NCI-H524 (cell line): ENCODE results near the gene AIG1.
"Not testable (repeated sequence)": the region's sequence is repeated elsewhere in the genome, so short reads cannot be mapped to it uniquely, and the experiment has no call there.

Source experiments
- DNase-seq, 2 experiments: peaks; one replicate each; lab custom pipeline; 2025; lab: John Stamatoyannopoulos, UW

Gene AIG1

DNA sequence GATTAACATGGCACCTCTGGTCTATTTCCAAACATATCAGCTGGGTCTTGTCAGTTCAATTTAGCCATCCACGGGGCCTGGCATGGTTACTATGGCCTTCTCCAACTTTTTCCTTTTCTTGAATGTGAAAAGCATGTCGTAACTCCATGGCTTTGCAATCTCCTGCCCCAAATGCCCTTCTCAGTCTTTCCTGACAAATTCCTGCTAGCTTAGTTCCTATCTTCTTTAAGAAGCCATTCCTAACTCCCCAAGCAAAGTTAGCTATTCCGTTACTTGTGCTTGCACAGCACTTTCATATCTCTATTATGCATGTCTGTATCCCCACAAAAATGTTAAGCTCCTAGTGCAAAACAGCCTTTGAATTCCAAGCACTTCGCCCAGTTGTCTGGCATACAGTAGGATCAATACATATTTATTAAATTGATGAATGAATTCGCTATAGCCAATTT is 105.6 kb downstream of the AIG1 start:
- DNase-seq: no peak

DNA sequence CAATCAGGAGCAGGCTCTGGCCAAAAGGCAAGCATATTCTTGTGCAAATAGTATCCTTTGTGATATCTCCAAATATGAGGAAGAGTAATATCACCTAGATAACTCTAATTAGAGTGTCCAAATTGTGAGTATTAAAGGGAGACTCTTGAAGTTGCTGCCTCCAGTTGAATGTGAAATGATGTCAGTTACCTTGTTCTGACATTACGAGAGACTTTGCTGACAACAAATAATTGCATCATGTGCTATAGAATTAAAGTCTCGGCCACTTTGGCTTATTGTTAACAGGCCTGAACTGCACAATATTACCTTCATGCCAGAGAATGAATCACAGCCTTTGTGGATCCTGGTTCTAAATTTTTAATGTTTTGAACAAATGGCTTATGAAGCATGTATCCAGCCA is 106.5 kb downstream of the AIG1 start:
- DNase-seq: no peak

DNA sequence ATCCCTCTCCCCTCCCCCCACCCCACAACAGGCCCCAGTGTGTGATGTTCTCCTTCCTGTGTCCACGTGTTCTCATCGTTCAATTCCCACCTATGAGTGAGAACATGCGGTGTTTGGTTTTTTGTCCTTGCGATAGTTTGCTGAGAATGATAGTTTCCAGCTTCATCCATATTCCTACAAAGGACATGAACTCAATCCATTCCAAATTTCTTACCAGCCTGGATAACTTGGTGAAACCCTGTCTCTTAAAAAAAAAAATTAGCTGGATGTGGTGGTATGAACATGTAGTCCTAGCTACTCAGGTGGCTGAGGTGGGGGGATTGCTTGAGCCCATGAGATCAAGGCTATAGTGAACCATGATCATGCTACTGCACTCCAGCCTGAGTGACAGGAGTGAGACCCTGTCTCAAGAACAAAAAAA is 107.7 kb downstream of the AIG1 start:
- not testable (repeated sequence) for DNase-seq

DNA sequence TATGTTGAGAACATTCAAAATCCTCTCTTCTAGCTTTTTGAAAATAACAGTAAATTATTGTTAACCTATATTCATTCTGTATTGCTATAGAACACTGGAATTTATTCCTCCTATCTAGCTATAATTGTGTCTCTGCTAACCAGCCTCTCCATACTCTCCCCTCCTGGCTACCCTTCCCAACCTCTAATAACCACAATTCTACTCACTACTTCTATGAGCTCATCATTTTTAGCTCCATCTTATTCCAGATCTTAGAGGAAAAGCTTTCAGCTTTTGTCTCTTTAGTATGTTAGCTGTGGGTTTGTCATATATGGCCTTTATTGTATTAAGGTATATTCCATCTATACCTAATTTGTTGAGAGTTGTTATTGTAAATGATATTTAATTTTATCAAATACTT is 108.8 kb downstream of the AIG1 start:
- DNase-seq: no peak

DNA sequence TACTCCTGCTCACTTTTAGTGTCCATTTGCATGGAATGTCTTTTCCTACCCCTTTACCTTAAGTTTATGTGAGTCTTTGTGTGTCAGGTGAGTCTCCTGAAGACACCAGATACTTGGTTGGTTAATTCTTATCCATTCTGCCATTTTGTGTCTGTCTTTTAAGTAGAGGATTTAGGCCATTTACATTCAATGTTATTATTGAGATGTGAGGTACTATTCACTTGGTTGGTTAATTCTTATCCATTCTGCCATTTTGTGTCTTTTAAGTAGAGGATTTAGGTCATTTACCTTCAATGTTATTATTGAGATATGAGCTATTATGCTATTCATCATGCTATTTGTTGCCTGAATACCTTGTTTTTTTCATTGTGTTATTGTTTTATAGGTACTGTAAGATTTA is 113.8 kb downstream of the AIG1 start:
- no peak for DNase-seq

DNA sequence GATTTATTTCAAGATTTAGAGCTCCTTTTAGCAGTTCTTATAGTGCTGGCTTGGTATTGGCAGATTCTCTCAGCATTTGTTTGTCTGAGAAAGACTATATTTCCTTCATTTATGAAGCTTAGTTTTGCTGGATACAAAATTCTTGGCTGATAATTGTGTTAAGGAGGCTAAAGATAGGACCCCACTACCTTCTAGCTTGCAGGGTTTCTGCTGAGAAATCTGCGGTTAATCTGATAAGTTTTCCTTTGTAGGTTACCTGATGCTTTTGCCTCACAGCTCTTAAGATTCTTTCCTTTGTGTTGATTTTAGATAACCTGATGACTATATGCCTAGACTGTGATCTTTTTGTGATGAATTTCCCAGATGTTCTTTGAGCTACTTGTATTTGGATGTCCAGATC is 114.3 kb downstream of the AIG1 start:
- no peak for DNase-seq

DNA sequence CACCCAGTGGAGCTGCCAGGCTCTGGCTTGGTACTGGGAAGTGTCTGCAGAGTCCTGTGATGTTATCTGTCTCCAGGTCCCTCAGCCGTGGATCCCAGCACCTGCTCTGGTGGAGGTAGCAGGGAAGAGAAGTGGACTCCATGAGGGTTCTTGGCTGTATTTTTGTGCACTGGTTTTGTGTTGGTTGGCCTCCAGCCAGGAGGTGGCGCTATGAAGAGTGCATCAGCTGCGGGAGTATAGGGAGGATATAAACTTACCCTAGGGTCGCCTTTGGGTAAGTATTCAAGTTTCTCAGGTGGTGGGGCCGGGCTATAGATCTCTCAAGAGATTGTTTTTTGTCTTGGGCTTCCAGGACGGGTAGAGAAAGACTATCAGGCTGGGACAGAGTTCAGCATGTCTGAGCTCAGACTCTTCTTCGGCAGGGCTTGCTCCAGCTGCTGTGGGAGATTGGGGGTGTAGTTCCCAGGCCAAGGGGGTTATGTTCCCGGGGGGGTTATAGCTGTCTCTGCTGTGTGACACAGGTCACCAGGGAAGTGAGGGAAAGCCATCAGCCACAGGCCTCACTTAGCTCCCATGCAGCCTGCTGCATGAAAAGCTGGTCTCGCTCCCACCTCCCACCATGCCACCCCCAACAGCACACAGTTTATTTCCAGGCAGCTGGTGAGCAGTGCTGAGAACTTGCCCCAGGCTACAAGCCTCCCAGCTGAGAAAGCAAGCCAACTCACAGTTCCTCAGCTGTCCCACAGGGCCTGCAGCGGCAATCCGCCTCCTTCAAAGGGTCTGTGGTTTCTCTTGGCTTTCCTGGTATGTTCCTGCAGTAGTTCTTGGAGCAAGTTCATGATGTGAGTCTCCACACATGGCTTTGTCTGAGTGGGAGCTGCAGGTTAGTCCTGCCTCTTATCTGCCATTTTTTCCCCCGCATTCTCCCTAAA is 115.7 kb downstream of the AIG1 start:
- DNase-seq: no peak

DNA sequence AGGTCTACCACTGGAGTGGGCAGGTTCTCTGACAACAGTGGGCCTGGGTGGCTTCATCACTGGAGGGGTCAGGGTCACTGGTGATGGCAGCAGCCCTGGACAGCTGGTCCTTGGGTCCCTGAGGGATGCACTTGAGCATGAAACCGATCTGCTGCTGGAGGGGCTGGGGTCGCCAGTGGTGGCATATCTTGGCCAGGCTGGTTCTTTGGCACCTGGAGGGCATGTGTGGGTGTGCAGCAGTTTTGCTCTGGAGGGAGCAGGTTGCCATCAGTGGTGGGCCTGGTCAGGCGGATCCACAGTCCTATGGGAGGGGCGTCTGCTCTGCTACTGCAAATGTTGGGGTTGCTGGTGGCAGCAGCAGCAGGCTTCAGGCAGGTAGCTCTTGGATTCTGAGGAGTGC is 117.0 kb downstream of the AIG1 start:
- DNase-seq: no peak

DNA sequence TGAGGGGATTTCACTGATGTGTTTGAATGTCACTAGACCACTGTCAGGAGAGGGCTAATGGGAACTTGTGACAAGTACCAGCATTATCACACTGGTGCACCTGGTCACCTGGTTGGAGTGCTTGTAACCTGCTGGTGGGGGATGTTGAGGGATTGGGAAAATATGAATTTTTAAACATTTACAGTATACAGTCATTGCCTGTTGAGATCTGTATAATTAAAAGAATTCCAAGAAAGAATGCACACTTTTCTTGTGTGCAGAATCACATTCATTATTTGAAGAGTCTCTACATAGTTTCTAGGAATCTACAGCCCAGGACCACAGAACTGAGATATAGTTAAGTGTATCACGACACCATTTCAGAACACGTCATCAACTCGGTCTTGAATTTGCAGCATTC is 118.4 kb downstream of the AIG1 start:
- no peak for DNase-seq

DNA sequence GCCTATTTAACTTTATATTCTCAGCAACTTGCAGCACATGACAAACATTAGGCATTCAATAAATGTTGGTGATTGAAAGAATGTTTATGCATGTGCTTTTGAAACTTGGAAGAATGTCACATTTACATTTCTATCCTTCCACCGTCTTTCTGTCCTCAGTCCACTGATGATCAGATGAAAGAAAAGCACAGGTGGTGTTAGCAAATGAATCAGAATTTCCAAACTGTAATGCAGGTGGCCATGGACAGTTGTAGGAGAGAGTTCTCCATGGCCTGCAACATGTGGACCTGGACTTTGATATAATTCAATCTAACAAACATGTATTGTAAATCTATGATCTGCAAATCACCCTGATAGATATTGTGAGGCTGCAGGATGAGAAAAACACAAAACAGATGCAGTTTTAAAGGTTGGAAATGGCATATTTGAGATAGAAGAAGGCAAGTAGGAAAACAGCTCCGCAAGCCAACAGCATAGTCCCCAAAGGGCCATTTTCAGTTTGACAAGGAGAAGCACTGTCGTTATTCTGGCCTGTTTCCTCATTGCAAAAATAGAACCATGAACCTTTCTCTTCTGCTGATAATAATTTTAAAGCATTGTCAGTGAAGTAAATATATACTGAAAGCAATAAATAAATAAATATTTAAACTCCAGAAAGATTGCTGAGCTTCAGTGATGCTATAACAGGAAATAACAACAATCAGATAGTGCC is 119.4 kb downstream of the AIG1 start:
- no peak for DNase-seq

DNA sequence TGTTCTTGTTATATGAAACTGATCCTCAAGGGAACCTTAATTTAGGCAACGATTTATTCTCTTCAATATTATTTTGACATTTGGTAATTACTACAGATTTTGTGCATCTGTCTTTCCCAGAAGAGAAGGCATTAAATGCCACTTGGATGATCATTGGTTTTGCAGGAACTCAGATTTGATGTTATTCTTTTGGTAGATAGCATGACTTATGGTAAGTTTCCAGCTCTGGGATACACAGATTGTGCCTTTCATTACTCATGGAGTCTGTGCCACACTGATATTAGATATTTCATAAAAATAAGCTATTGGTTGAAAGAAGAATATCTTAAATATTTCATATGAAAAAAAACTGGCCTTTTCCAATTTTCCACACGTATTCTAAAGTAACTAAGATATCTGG is 120.1 kb downstream of the AIG1 start:
- DNase-seq: peak in 1 of 2 experiments; percentile 5

DNA sequence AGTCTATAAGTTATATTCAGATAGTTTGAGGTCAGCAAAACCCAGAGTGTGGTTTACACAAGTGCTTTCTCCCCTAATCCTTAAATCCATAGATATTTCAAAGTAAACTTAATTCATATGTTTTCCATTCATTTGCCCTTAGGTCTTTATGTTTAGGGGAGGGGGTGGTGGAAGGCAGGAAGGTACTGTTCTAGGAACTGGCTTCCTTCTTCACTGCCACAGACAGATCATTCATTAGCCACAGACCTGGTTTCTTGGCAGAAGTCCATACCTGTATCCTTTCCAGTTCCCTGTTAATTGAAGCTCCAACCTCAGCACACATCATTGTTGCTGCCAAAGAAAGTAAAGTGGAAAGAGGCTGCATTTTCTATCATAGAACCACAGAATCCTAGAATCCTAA is 123.0 kb downstream of the AIG1 start:
- DNase-seq: no peak

DNA sequence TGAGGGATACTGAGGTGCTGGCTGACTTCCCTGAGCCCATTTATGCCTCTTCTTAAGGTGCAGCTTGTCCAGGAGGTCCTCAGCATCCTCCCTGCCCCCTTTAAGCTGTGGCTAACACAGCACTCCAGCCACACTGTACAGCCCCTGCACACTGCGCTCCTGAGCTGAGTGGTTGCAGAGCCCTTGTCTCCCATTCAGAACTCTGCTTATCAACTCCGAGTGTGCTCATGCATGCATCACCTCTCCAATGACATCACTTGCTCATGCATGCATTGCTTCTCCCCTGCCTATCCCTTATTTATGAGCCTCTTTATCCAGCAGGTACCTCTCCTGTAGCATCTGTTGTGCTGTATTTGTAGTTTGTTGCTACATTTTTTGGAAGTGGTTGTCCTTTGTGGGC is 124.6 kb downstream of the AIG1 start:
- DNase-seq: no peak

DNA sequence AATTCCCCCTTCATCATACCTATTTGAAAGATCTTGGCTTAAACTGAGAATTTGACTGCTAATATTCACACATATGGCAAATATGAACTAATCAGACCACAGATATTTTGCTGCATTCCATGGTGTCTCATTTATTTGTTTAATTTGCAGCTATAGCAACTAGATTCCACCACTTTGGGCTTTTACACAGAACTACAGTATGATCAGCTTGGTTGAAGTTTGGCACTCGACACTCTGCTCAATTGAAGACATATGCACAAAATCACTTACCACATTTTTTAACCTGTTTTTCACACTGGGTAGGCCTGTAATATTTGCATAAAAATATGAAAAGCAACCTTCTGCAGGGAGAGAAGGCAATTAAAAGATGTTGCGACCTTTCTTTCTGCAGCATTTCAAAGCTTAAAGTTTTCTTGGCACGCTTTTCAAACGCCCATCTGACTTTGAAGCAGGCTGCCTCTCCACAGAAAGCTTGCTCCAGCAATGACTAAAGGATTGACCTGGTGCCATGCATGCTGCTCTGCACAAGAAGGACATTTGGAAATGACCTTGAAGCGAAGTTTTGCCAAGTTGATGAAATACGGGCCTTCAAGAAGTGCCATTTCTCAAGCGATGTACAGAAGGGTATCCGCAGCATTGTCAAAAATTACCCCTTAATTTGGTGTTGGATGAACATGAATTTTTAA is 126.7 kb downstream of the AIG1 start:
- DNase-seq: no peak

DNA sequence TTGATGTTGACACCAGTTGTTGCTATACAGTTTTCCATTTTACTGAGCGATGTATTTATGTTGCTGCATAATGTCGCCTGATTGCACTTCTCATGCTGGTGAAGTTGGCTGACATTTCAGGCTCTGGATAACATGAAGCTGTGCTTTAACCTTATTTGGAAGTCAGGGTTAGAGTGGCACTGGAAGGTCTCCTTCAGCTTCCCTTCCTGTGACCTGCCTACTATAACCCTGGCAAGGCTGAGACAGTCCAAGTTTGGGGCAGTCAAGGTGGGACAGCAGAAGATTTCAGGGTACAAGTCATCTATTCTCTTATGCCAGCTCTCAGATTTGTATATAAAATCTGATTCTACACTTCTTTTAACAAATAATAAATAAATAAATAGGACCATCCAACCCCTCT is 127.6 kb downstream of the AIG1 start:
- DNase-seq: no peak

DNA sequence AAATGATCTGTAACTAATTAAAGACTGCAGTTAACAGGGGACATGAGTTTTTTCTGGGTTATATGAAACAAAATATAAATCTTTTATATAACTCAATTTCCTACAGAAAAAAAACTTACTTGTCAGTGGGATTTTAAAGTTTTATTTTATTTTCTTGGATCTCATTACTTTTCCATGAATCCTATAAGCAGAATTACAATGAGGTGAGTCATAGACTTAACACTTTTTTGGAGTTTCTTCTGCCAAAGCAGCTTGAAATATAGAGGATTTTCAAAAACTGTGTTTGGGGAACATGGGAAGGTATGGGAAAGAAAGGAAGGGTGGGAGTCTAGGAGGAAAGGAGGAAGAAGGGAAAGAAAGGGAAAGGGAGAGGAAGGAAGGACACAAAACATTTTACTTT is 130.7 kb downstream of the AIG1 start:
- no peak for DNase-seq

DNA sequence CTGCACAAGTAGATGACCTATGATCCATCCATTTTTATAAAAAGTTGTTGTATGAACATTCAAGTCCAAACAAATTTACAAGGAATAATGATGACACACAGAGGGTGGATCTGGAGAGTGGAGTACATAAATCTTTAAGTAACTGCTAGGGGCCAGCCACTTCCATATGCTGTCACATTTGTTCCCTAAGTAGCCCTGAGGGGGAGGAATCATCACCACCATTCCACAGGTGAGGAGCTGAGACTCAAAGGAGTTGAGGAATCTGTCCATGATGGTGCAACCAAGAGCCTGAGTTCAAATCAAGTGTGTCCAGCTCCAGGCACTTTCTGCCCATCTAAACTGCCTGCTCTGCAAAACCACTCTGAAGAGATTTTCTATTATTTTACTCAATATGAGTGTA is 132.1 kb downstream of the AIG1 start:
- no peak for DNase-seq

DNA sequence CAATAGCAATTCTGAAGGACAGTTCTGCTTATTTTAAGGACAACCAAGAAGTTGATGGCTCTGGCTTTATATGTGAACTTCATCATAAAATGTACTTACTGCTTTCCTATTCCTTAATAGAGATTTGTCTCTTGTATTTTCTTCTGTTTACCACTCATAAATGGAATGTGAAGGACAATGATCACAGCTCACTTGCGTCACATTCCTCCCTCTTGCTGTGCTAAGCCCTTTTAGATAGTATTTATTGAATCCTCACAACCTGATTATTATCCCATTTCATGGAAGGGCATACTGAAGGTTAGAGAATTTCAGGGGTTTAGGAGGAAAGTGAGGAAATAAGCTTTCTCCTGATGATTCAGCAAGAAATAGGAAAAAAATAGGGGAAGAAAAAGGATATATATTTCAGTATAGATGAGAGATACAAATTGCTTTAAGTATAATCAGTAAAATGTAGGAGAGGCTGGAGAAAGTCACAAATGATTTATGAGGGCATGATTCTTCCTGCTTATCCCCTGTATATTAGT is 132.9 kb downstream of the AIG1 start:
- no peak for DNase-seq

DNA sequence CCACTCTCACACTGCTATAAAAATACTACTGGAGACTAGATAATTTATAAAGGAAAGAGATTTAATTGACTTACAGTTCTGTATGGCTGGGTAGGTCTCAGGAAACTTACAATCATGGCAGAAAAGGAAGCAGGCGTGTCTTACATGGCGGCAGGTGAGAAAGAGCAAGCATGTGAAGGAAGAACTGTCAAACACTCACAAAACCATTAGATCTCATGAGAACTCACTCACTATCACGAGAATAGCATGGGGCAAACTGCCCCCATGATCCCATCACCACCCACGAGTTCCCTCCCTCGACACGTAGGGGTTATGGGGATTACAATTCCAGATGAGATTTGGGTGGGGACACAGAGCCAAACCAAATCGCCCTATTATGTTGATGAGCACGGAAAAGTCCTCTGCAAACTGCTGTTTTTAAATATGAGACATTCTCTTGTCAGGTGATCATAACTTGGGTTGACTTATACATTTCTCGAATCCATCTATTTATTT is 133.5 kb downstream of the AIG1 start:
- no peak for DNase-seq

DNA sequence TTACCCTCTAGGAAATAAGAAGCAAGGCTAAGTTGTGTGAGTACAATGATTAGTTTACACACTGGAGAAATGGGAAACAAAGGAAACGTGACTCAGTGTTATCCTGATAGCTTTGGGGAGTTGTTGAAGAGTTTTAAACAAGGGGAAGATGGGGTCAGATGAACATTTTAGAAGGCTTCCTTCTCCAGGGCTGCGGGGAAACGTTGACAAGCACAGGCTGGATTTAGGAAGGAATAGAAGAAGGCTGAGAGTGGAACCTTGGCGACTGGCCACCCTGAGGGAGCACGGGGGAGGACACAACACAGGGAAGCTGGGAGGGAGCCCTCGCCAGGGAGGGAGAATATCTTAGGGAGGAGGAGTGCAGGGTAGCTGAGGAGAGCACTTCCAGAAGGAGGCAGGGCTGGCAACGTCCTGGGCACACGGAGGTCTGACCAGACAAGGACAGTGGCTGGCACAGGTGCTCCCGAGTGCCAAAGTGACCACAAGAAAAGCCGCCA is 134.7 kb downstream of the AIG1 start:
- no peak for DNase-seq

DNA sequence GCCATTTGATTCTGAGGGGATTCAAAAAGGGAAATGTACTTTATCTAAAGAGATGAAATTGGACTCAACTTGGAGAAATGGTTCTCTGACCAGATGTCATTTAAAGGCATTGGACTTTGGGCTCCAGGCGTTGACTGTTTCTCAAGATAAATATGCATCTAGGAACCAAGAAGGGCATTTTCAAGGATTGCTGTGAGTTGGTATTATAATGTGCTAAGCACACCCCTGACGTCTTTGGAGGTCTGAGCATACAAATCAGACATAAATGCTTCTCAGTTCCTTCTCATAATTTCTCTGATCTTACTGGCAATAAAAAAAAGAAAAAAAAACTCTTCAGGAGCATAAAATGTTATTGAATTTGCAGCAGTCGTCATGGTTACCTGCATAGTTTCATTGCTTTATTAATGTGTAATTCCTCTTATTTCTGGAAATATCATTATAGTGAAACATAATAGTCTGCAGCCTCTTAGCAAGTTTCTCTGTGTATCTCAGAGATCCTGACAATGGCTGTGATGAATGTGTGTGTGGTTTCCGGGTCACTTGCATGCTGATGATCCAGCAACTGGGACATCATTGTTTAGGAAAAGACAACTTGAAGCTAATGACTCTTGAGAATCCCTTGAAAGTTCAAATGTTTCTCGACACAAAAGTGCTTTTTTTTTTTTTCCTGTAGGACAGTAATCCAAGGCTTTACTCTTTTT is 136.0 kb downstream of the AIG1 start:
- DNase-seq: no peak

DNA sequence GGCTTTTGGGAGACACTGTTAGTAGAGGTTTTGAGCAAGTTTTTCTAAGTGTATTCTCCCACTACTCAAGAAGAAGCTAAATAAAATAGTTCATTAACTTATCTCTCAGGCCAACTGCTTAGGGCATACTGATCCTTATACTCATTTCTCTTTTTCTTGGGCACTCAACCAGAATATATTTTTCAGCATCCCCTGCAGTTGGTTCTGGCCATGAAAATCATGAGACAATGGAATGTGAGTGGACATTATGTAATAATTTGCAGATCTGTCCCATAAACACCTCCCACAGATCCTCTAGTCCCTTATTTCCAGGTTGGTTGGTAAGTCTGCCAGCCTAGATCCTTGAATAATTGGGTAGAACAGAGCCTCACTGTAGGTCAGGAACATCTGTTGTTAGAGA is 136.7 kb downstream of the AIG1 start:
- no peak for DNase-seq
